HG03196 (cell line): ENCODE measurements around the gene TAF11L4.
"Not testable (repeated sequence)": the region's sequence is repeated elsewhere in the genome, so short reads cannot be mapped to it uniquely, and the experiment has no call there.

Experiments used
- ATAC-seq: cut with Tn5 transposase; IDR thresholded peaks from one replicate; pipeline ENCODE4 v1.9.1; 2021; ENCODE audit not compliant: unreplicated experiment

The TAF11L4 gene

GRCh38 chr5:17521501-17521900 lies at the start of gene TAF11L4:
TAF11L4 (plus strand) TSS chr5:17521801.
- not testable (repeated sequence) for ATAC-seq

- not testable (repeated sequence) for ATAC-seq
Observed at GRCh38 chr5:17475064-17475463, 46.5 kb upstream of the TAF11L4 start.

- no peak for ATAC-seq
Observed at GRCh38 chr5:17477043-17477442, 44.6 kb upstream of the TAF11L4 start.

DNA sequence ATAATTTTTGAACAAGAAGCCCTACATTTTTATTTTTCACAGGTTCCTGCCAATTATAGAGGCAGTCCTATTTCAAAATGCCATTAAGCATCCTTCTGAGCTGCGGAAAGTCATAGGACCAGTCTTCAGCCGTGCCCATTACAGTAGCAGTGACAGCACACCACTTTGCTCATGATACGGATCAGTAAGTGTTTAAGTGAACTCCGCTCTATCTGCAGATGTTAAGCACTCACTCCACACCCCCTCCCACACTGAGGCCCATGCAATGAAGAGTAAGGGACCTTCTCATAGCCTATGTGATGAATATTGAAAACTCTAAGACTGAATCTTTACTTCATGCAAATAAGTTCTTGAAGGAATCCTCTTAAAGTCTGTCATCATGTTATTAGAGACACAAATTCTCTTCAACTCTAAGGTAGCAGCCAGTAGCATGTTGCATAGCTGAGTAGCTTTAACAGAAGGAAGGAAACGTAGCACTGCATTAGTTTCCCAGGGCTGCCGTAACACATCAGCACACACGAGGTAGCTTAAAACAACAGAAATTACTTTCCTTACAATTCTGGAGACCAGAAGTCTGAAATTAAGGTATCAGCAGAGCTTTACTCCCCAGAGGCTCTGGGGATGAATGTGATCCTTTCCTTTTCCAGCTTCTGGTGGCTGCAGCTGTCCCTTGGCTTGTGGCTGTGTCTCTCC lies 43.9 kb upstream of the TAF11L4 start:
- no peak for ATAC-seq

DNA sequence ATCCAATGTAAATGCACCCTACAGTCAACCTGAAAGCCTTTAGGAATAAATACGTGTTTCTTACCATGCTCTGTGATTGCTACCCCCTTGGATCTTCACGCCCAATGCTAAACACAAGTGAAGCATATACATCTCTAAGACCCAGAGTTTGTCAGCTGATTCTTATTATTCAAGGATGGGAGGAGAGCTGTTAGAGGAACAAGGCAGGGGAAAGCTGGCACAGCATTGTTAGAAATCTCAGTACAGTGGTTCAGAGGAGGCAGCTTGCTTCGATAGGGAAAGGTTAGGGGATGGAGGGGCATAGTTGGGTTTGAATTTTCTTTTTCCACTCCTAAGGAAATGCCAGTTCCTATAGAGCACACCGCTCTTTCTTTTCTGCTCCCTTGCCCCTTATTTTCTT lies 40.2 kb upstream of the TAF11L4 start:
- no peak for ATAC-seq

DNA sequence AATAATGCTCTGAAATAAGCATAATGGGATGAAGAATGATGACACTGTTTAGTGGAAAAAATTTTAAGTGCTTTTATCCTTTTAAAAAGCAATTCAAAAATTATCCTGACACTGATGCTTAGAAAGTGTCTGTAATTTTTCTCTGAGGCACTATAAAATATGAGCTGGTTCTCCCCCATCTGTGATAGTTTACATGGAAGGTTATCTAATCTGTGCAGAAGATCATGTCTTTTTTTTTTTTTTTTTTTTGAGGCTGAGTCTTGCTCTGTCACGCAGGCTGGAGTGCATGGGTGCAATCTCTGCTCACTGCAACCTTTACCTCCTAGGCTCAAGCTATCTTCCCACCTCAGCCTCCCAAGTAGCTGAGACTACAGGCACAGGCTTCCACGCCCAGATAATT lies 38.8 kb upstream of the TAF11L4 start:
- no peak for ATAC-seq

- not testable (repeated sequence) for ATAC-seq
Observed at GRCh38 chr5:17486464-17487173, 35.0 kb upstream of the TAF11L4 start.

- ATAC-seq: no peak
Observed at GRCh38 chr5:17487174-17487512, 34.5 kb upstream of the TAF11L4 start.

GRCh38 chr5:17491257-17491656 lies 30.3 kb upstream of the TAF11L4 start:
- ATAC-seq: not testable (repeated sequence)

GRCh38 chr5:17492770-17493169 lies 28.8 kb upstream of the TAF11L4 start:
- ATAC-seq: no peak

GRCh38 chr5:17497446-17497845 lies 24.2 kb upstream of the TAF11L4 start:
- ATAC-seq: no peak

- ATAC-seq: not testable (repeated sequence)
Observed at GRCh38 chr5:17497931-17498330, 23.7 kb upstream of the TAF11L4 start, which contains the start of gene TAF11L2. TAF11L2 (plus strand) TSS chr5:17498231.

DNA sequence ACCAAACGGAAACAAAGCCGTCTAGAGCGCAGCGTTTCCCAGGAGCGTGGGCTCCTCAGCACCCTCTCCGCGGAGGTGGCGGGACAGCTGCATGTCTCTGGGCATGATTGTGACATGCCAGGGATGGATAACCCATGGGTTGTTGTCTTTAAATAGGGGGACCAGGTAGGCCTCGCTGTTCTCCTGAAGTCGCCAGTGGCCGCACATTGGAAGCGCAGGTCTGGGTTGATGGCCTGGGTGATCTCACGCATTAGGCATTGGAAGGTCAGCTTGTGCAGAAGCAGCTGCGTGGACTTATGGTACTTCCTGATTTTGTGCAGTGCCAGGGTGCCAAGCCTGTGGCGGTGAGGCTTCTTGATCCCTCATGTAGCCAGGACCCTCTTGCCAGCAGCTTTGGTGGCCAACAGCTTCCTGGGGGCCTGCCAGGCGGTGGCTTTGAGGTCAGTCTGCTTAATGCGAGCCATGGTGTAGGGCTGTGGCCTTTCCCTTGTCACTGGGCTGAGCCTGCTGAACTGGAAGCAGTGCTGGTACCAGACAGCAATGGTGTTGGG lies 9.8 kb upstream of the TAF11L4 start:
- ATAC-seq: no peak

DNA sequence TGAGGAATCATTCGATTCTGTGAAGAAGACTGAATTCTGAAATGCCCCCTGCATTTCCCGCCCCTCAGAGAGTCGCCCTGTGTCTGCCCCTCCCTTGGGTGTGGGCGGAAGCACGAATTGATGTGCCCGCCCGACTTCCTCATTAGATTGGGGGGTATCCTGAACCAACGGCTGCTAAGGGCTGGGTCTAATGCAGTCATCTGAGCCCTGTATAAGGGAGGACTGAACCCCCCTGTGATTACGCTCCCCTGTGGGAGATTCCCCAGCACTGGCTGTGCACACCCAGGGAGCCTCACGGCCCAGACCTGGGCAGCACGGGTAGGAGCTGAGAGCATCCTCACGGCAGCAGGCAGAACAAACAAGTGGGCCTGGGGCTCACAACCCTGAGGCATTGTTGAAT lies 4.1 kb upstream of the TAF11L4 start:
- not testable (repeated sequence) for ATAC-seq

- ATAC-seq: not testable (repeated sequence)
Observed at GRCh38 chr5:17518067-17518466, 3.5 kb upstream of the TAF11L4 start, which contains the start of gene TAF11L3. TAF11L3 (plus strand) TSS chr5:17518367.

DNA sequence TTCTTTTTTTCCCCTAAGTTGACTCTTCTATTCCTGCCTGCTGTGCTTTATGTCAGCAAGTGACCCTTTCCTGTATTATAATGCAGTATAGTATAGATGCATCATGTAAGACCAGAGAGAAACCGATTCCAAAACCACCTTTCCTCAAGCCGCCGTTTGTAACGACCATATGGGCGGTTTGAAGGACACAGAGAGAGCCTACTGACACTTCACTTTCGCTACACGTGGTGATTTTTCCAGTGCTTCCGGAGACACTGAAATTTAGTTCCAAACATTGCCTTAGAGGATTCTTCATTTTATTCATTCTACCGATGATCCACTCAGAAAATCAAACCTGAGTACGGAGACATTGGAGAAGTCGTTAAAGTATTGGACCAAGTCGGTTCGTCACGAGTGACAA lies 2.1 kb upstream of the TAF11L4 start:
- not testable (repeated sequence) for ATAC-seq

GRCh38 chr5:17524935-17525334 lies 3.3 kb downstream of the TAF11L4 start, which contains the start of gene TAF11L5:
TAF11L5 (plus strand) TSS chr5:17525235.
- not testable (repeated sequence) for ATAC-seq

DNA sequence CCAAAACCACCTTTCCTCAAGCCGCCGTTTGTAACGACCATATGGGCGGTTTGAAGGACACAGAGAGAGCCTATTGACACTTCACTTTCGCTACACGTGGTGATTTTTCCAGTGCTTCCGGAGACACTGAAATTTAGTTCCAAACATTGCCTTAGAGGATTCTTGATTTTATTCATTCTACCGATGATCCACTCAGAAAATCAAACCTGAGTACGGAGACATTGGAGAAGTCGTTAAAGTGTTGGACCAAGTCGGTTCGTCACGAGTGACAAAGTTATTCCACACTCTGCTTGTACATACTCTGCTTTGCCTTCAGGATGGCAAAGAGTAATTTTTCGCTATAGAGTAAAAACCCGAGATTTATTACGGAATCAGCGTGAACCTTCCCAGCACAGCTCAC lies 4.9 kb downstream of the TAF11L4 start:
- not testable (repeated sequence) for ATAC-seq

GRCh38 chr5:17528369-17528768 lies 6.8 kb downstream of the TAF11L4 start, which contains the start of gene TAF11L6:
TAF11L6 (plus strand) TSS chr5:17528669.
- not testable (repeated sequence) for ATAC-seq
